Sigmoid colon (tissue), 7 donors: ENCODE results near the gene ABCA13. TPM values are rescaled to one million over a fixed set of nuclear protein-coding genes. Genes with fewer than 3 reads are reported as not detected.

Experiments used
- DNase-seq: peaks from one replicate; pipeline ENCODE4 v3.0.0-alpha.2; 2019
- H3K27ac ChIP-seq, 4 donors: fragments of 200-600 bp; sonication (generic); one replicate each; pipeline ENCODE4 v1.5.1; 2016 to 2019; ENCODE audit warnings: mild to moderate bottlenecking in 1 of 4
- H3K27me3 ChIP-seq, 3 donors: fragments of 200-600 bp; sonication (generic); one replicate each; pipeline ENCODE4 v1.5.1; 2019; ENCODE audit warnings: mild to moderate bottlenecking in 1 of 3
- H3K36me3 ChIP-seq, 4 donors: fragments of 200-600 bp; sonication (generic); one replicate each; pipeline ENCODE4 v1.5.1; 2016 to 2019
- H3K4me1 ChIP-seq, 4 donors: fragments of 200-600 bp; sonication (generic); one replicate each; pipeline ENCODE4 v1.5.1; 2017 to 2019
- H3K4me3 ChIP-seq, 4 donors: fragments of 200-600 bp; sonication (generic); one replicate each; pipeline ENCODE4 v1.5.1; 2017 to 2019; ENCODE audit warnings: mild to moderate bottlenecking in 2 of 4, moderate library complexity in 1 of 4
- H3K9me3 ChIP-seq, 4 donors: fragments of 200-600 bp in 3 of 4; sonication (generic) in 3 of 4; one replicate each; pipeline versions ENCODE4 v1.5.1 to v1.6.1; 2013 to 2019
- CTCF ChIP-seq, 4 experiments: fragments of 450-650 bp in 3 of 4; fragments of 200-600 bp in 1 of 4; IDR thresholded peaks; one replicate each; pipeline ENCODE4 v1.5.1; 2016 to 2019; ENCODE audit warnings: antibody characterized with exemption in 4 of 4, mild to moderate bottlenecking in 3 of 4, moderate library complexity in 2 of 4
- EP300 ChIP-seq, 4 donors: sonication (generic); formaldehyde crosslinking; IDR thresholded peaks; one replicate each; pipeline ENCODE4 v1.6.1; 2017; ENCODE audit warnings: antibody characterized with exemption in 4 of 4
- POLR2A ChIP-seq, 2 donors: fragments of 450-650 bp; IDR thresholded peaks; one replicate each; pipeline ENCODE4 v1.6.1; 2016; ENCODE audit warnings: antibody characterized with exemption in 2 of 2, mild to moderate bottlenecking in 2 of 2, moderate library complexity in 2 of 2
- POLR2AphosphoS5 ChIP-seq, 4 donors: sonication (generic); formaldehyde crosslinking; IDR thresholded peaks; one replicate each; pipeline ENCODE4 v1.6.1; 2017; ENCODE audit warnings: antibody characterized with exemption in 4 of 4
- WGBS, 2 donors: extraction: QIAGEN DNeasy Blood & Tissue Kit; methylation state at CpG; one replicate each; pipeline ENCODE4 v1.1.7; 2013; 5-methylcytosine and 5-hydroxymethylcytosine counted together
- intact Hi-C: fragments of 100-400 bp; cut with DNase I; formaldehyde crosslinking; loops from one replicate; pipeline ENCODE4 v1.15.1; 2023
- polyA plus RNA-seq, 3 donors: library from polyadenylated mRNA; stranded (reverse); fragments of 200-250 nt; gene quantifications; one replicate each; pipeline ENCODE4 v1.2.3, GENCODE V29; 2013
- total RNA-seq, 4 donors: library from RNA; depleted of rRNA; stranded (reverse); fragments of >200 nt; gene quantifications; one replicate each; pipeline ENCODE4 v1.1.0, GENCODE V29; 2016
- donor health status: healthy with polysubstance abuse.
- donor health status: Bipolar disorder and iron deficiency.
- donor health status: healthy.

The ABCA13 gene
- total and polyA plus RNA-seq, 7 donors: under 0.01 to 0.71 (median 0.14) TPM; not detected in 2

- TF ChIP-seq POLR2AphosphoS5 (IDR thresholded peaks at IDR 0.05): no peak
- no peak for TF ChIP-seq POLR2A (IDR thresholded peaks at IDR 0.05)
- no peak for TF ChIP-seq EP300 (IDR thresholded peaks at IDR 0.05)
- no peak for TF ChIP-seq CTCF (IDR thresholded peaks at IDR 0.05)
- Histone ChIP-seq H3K4me3 (no peak overlapping the region), H3K9me3 (peaks cover 0 to 2% (median 0%) of the 10 kb centered on the region in 4 donors), H3K36me3 (no peaks in the 10 kb centered on the region), H3K27me3 (no peaks in the 10 kb centered on the region), H3K27ac (no peak overlapping the region), H3K4me1 (no peaks in the 10 kb centered on the region)
- WGBS, 2 donors: 90 to 94% methylated on average over 4 of the region's 4 CpGs
- DNase-seq: no peak
- intact Hi-C loops: no loop called here
These were observed 334.2 kb downstream of the ABCA13 start for GRCh38 chr7:48505466-48505865.

GRCh38 chr7:48506569-48506968 is 335.3 kb downstream of the ABCA13 start:
- TF ChIP-seq POLR2A (IDR thresholded peaks at IDR 0.05): no peak
- TF ChIP-seq EP300 (IDR thresholded peaks at IDR 0.05): no peak
- TF ChIP-seq POLR2AphosphoS5 (IDR thresholded peaks at IDR 0.05): no peak
- TF ChIP-seq CTCF (IDR thresholded peaks at IDR 0.05): no peak
- Histone ChIP-seq H3K36me3 (no peaks in the 10 kb centered on the region), H3K27me3 (no peaks in the 10 kb centered on the region), H3K9me3 (peaks cover 0 to 2% (median 0%) of the 10 kb centered on the region in 4 donors), H3K4me3 (no peak overlapping the region), H3K4me1 (no peaks in the 10 kb centered on the region), H3K27ac (no peak overlapping the region)
- no peak for DNase-seq
- WGBS, 2 donors: 82 to 85% methylated on average over 4 of the region's 4 CpGs
- intact Hi-C loops: no loop called here

GRCh38 chr7:48511080-48511479 is 339.8 kb downstream of the ABCA13 start:
- no peak for TF ChIP-seq POLR2AphosphoS5 (IDR thresholded peaks at IDR 0.05)
- no peak for TF ChIP-seq CTCF (IDR thresholded peaks at IDR 0.05)
- TF ChIP-seq POLR2A (IDR thresholded peaks at IDR 0.05): no peak
- TF ChIP-seq EP300 (IDR thresholded peaks at IDR 0.05): no peak
- WGBS, 2 donors: 57 to 59% methylated on average over 12 of the region's 12 CpGs
- no peak for DNase-seq
- H3K4me1 ChIP-seq: no peaks in the 10 kb centered on the region
- H3K36me3 ChIP-seq: no peaks in the 10 kb centered on the region
- intact Hi-C loops: no loop called here
- no peak overlapping the region for H3K27ac ChIP-seq
- no peak overlapping the region for H3K4me3 ChIP-seq
- H3K9me3 ChIP-seq: peaks cover 0 to 2% (median 0%) of the 10 kb centered on the region in 4 donors
- H3K27me3 ChIP-seq: no peaks in the 10 kb centered on the region

- Histone ChIP-seq H3K9me3 (peaks cover 0 to 2% (median 0%) of the 10 kb centered on the region in 4 donors), H3K4me1 (no peaks in the 10 kb centered on the region), H3K36me3 (no peaks in the 10 kb centered on the region), H3K4me3 (no peak overlapping the region), H3K27me3 (no peaks in the 10 kb centered on the region), H3K27ac (no peak overlapping the region)
- WGBS, 2 donors: 67 to 73% methylated on average over 6 of the region's 6 CpGs
- TF ChIP-seq POLR2A (IDR thresholded peaks at IDR 0.05): no peak
- no peak for TF ChIP-seq CTCF (IDR thresholded peaks at IDR 0.05)
- TF ChIP-seq POLR2AphosphoS5 (IDR thresholded peaks at IDR 0.05): no peak
- TF ChIP-seq EP300 (IDR thresholded peaks at IDR 0.05): no peak
- intact Hi-C loops: no loop called here
- no peak for DNase-seq
These were observed 341.6 kb downstream of the ABCA13 start for GRCh38 chr7:48512892-48513291.

GRCh38 chr7:48515171-48515570 is 343.9 kb downstream of the ABCA13 start:
- TF ChIP-seq CTCF (IDR thresholded peaks at IDR 0.05) (no peak), EP300 (IDR thresholded peaks at IDR 0.05) (no peak), POLR2A (IDR thresholded peaks at IDR 0.05) (no peak), POLR2AphosphoS5 (IDR thresholded peaks at IDR 0.05) (no peak)
- no peaks in the 10 kb centered on the region for H3K27me3 ChIP-seq
- intact Hi-C loops: no loop called here
- WGBS, 2 donors: 69 to 79% methylated on average over 3 of the region's 3 CpGs
- no peak overlapping the region for H3K4me3 ChIP-seq
- H3K36me3 ChIP-seq: no peaks in the 10 kb centered on the region
- no peak overlapping the region for H3K27ac ChIP-seq
- no peaks in the 10 kb centered on the region for H3K4me1 ChIP-seq
- DNase-seq: no peak
- no peaks in the 10 kb centered on the region for H3K9me3 ChIP-seq
